Thymus (tissue), 14 donors: ENCODE results near the gene ABCA4. TPM values are rescaled to one million over a fixed set of nuclear protein-coding genes. Genes with fewer than 3 reads are reported as not detected.
"Not testable (repeated sequence)": the region's sequence is repeated elsewhere in the genome, so short reads cannot be mapped to it uniquely, and the experiment has no call there.

ENCODE experiments used
- DNase-seq, 9 donors: peaks; one replicate each; pipeline ENCODE4 v3.0.0-alpha.2; 2013; ENCODE audit warnings: low spot score in 9 of 9, low read depth in 6 of 9, missing footprints in 1 of 9
- H3K27ac ChIP-seq, 2 donors: one replicate each; pipeline ENCODE4 v1.5.1; 2013; ENCODE audit warnings: control low read depth in 1 of 2, low read depth in 1 of 2, low read length in 1 of 2, mild to moderate bottlenecking in 1 of 2, moderate library complexity in 1 of 2
- H3K27me3 ChIP-seq, 2 donors: one replicate each; pipeline ENCODE4 v1.5.1; 2013; ENCODE audit warnings: low read length in 1 of 2; ENCODE audit not compliant: control insufficient read depth in 2 of 2, insufficient read depth in 1 of 2
- H3K36me3 ChIP-seq, 2 donors: one replicate each; pipeline ENCODE4 v1.5.1; 2013; ENCODE audit warnings: low read length in 1 of 2, mild to moderate bottlenecking in 1 of 2, moderate library complexity in 1 of 2; ENCODE audit not compliant: control insufficient read depth in 2 of 2, insufficient read depth in 2 of 2
- H3K4me1 ChIP-seq, 2 donors: one replicate each; pipeline ENCODE4 v1.5.1; 2013; ENCODE audit warnings: low read length in 2 of 2; ENCODE audit not compliant: control insufficient read depth in 2 of 2, insufficient read depth in 2 of 2
- H3K4me3 ChIP-seq, 2 donors: one replicate each; pipeline ENCODE4 v1.5.1; 2013; ENCODE audit warnings: low read length in 2 of 2, control low read depth in 1 of 2, mild to moderate bottlenecking in 1 of 2
- H3K9me3 ChIP-seq, 2 donors: one replicate each; pipeline ENCODE4 v1.5.1; 2013; ENCODE audit warnings: low read length in 1 of 2, mild to moderate bottlenecking in 1 of 2; ENCODE audit not compliant: control insufficient read depth in 2 of 2, insufficient read depth in 1 of 2
- WGBS: extraction: QIAGEN DNeasy Blood & Tissue Kit; methylation state at CpG from one replicate; pipeline ENCODE4 v1.1.7; 2013; 5-methylcytosine and 5-hydroxymethylcytosine counted together
- long read RNA-seq, 10 donors: transcript quantifications; one replicate each; lab custom pipeline, GENCODE V29; 2026
- polyA plus RNA-seq: library from polyadenylated mRNA; stranded (reverse); fragments of 200-250 nt; gene quantifications from one replicate; pipeline ENCODE4 v1.2.3, GENCODE V29; 2013
- total RNA-seq: library from RNA; stranded (reverse); fragments of 120-200 nt; gene quantifications from one replicate; pipeline ENCODE4 v1.2.4, GENCODE V29; 2013
- donor health status: healthy.

Gene ABCA4
- total RNA-seq (0.24 TPM), polyA plus RNA-seq (2.0 TPM)
- long read RNA-seq, donor 1: 0 reads
- long read RNA-seq, donor 2: 0 reads
- long read RNA-seq, donor 3: 0 reads
- long read RNA-seq, donor 4: 0 reads
- long read RNA-seq, donor 5, partial matches to known transcripts: 0 of 1 reads
- long read RNA-seq, donor 5, other reads (novel, unspliced or antisense): 0 of 1 reads
- long read RNA-seq, donor 6: 0 reads
- long read RNA-seq, donor 7: 0 reads
- long read RNA-seq, donor 8: 0 reads
- long read RNA-seq, donor 9: 0 reads
- long read RNA-seq, donor 10: 0 reads

- 98% methylated on average over 9 of the region's 9 CpGs for WGBS
- DNase-seq: no peak
Observed at GRCh38 chr1:94120991-94121390, at the start of gene ABCA4. Gene ABCA4 (minus strand): TSS chr1:94121148. CDS start chr1:94121045, 103 bp downstream.

GRCh38 chr1:94169126-94169525, 48.2 kb upstream of the ABCA4 start:
- Histone ChIP-seq H3K27me3 (no peaks in the 10 kb centered on the region), H3K9me3 (no peaks in the 10 kb centered on the region), H3K4me3 (no peak overlapping the region), H3K4me1 (no peaks in the 10 kb centered on the region), H3K36me3 (no peaks in the 10 kb centered on the region), H3K27ac (no peak overlapping the region)
- no peak for DNase-seq
- WGBS: 98% methylated on average over 3 of the region's 3 CpGs

More at GRCh38 chr1:94120991-94121390, at the start of gene ABCA4:
- Histone ChIP-seq H3K4me3 (no peak within 1 kb of the TSS), H3K36me3 (no peaks in the 10 kb centered on the region), H3K9me3 (no peaks in the 10 kb centered on the region), H3K27ac (no peak within 1 kb of the TSS), H3K4me1 (no peaks in the 10 kb centered on the region), H3K27me3 (no peaks in the 10 kb centered on the region)

- no peak for DNase-seq
- H3K4me1 ChIP-seq: no peaks in the 10 kb centered on the region
- no peak overlapping the region for H3K4me3 ChIP-seq
- H3K9me3 ChIP-seq: no peaks in the 10 kb centered on the region
- no peaks in the 10 kb centered on the region for H3K27me3 ChIP-seq
- 96% methylated on average over 5 of the region's 5 CpGs for WGBS
- H3K36me3 ChIP-seq: no peaks in the 10 kb centered on the region
- H3K27ac ChIP-seq: no peak overlapping the region
Observed at GRCh38 chr1:94165843-94166242, 44.9 kb upstream of the ABCA4 start.

- DNase-seq: not testable (repeated sequence)
Observed at GRCh38 chr1:94164885-94165284, 43.9 kb upstream of the ABCA4 start.

GRCh38 chr1:94164121-94164520, 43.2 kb upstream of the ABCA4 start:
- H3K9me3 ChIP-seq, H3K4me1 ChIP-seq, DNase-seq, H3K36me3 ChIP-seq, H3K27me3 ChIP-seq, H3K4me3 ChIP-seq, H3K27ac ChIP-seq: not testable (repeated sequence)
- WGBS: 100% methylated on average over 1 of the region's 1 CpG

More at GRCh38 chr1:94164885-94165284, 43.9 kb upstream of the ABCA4 start:
- H3K4me1 ChIP-seq, H3K36me3 ChIP-seq, H3K4me3 ChIP-seq, H3K9me3 ChIP-seq, H3K27ac ChIP-seq, H3K27me3 ChIP-seq: not testable (repeated sequence)
- 93% methylated on average over 2 of the region's 2 CpGs for WGBS

GRCh38 chr1:94163249-94163648, 42.3 kb upstream of the ABCA4 start:
- not testable (repeated sequence) for DNase-seq, H3K27me3 ChIP-seq, H3K4me3 ChIP-seq, H3K9me3 ChIP-seq, H3K27ac ChIP-seq, H3K36me3 ChIP-seq, H3K4me1 ChIP-seq
- WGBS: 99% methylated on average over 5 of the region's 5 CpGs

- Histone ChIP-seq H3K27me3 (no peaks in the 10 kb centered on the region), H3K4me1 (no peaks in the 10 kb centered on the region), H3K27ac (no peak overlapping the region), H3K9me3 (no peaks in the 10 kb centered on the region), H3K4me3 (no peak overlapping the region), H3K36me3 (no peaks in the 10 kb centered on the region)
- WGBS: 93% methylated on average over 4 of the region's 4 CpGs
- DNase-seq: no peak
Observed at GRCh38 chr1:94160811-94161210, 39.9 kb upstream of the ABCA4 start.

GRCh38 chr1:94156096-94156625, 35.2 kb upstream of the ABCA4 start:
- no peak for DNase-seq
- 88% methylated on average over 1 of the region's 1 CpG for WGBS
- Histone ChIP-seq H3K4me1 (no peaks in the 10 kb centered on the region), H3K9me3 (no peaks in the 10 kb centered on the region), H3K27ac (no peak overlapping the region), H3K4me3 (no peak overlapping the region), H3K27me3 (no peaks in the 10 kb centered on the region), H3K36me3 (no peaks in the 10 kb centered on the region)

- no peaks in the 10 kb centered on the region for H3K36me3 ChIP-seq
- no peaks in the 10 kb centered on the region for H3K9me3 ChIP-seq
- no peak for DNase-seq
- H3K4me3 ChIP-seq: no peak overlapping the region
- H3K27me3 ChIP-seq: no peaks in the 10 kb centered on the region
- WGBS: 97% methylated on average over 1 of the region's 1 CpG
- no peak overlapping the region for H3K27ac ChIP-seq
- H3K4me1 ChIP-seq: no peaks in the 10 kb centered on the region
Observed at GRCh38 chr1:94154989-94155388, 34.0 kb upstream of the ABCA4 start.
